H9 (cell line): ENCODE results near the gene ERC1. TPM values are rescaled to one million over a fixed set of nuclear protein-coding genes. Genes with fewer than 3 reads are reported as not detected.

Experiments
- DNase-seq: peaks from one replicate; pipeline ENCODE4 v3.0.0-alpha.2; 2017
- H2AFZ ChIP-seq: one replicate; pipeline ENCODE4 v1.6.1; 2013; ENCODE audit warnings: mild to moderate bottlenecking, low read length, control low read depth, moderate library complexity
- H2AK5ac ChIP-seq: 2 replicates; pipeline ENCODE4 v1.6.1; 2013; ENCODE audit warnings: low read length, control low read depth, mixed read lengths; ENCODE audit not compliant: insufficient read length
- H2BK120ac ChIP-seq: one replicate; pipeline ENCODE4 v1.6.1; 2013; ENCODE audit warnings: low read depth, mild to moderate bottlenecking, low read length, control low read depth, inconsistent platforms; ENCODE audit not compliant: poor library complexity, severe bottlenecking
- H2BK12ac ChIP-seq: 2 replicates; pipeline ENCODE4 v1.6.1; 2013; ENCODE audit warnings: low read length, control low read depth, mixed read lengths, low read depth; ENCODE audit not compliant: insufficient read length
- H2BK15ac ChIP-seq: 2 replicates; pipeline ENCODE4 v1.6.1; 2013; ENCODE audit warnings: low read depth, low read length, control low read depth
- H2BK20ac ChIP-seq: one replicate; pipeline ENCODE4 v1.6.1; 2013; ENCODE audit warnings: low read depth, mild to moderate bottlenecking, low read length, control low read depth, inconsistent platforms; ENCODE audit not compliant: poor library complexity, severe bottlenecking
- H2BK5ac ChIP-seq: 2 replicates; pipeline ENCODE4 v1.6.1; 2013; ENCODE audit warnings: low read length, control low read depth, mixed read lengths; ENCODE audit not compliant: insufficient read length
- H3K14ac ChIP-seq: 2 replicates; pipeline ENCODE4 v1.6.1; 2013; ENCODE audit warnings: low read length, control low read depth; ENCODE audit not compliant: insufficient read depth
- H3K18ac ChIP-seq: 2 replicates; pipeline ENCODE4 v1.6.1; 2013; ENCODE audit warnings: low read depth, mild to moderate bottlenecking, mixed read lengths, low read length, control low read depth; ENCODE audit not compliant: insufficient read length
- H3K23ac ChIP-seq: 2 replicates; pipeline ENCODE4 v1.6.1; 2013; ENCODE audit warnings: low read length, control low read depth, mixed read lengths, low read depth; ENCODE audit not compliant: insufficient read length
- H3K23me2 ChIP-seq: 2 replicates; pipeline ENCODE4 v1.6.1; 2013; ENCODE audit warnings: low read depth, mild to moderate bottlenecking, mixed read lengths, low read length, control low read depth; ENCODE audit not compliant: insufficient read length, poor library complexity, severe bottlenecking
- H3K27ac ChIP-seq: 2 replicates; pipeline ENCODE4 v1.5.1; 2013; ENCODE audit warnings: low read length, control low read depth, mixed read lengths, low read depth; ENCODE audit not compliant: insufficient read length
- H3K27me3 ChIP-seq: 2 replicates; pipeline ENCODE4 v1.6.1; 2013; ENCODE audit warnings: low read length, control low read depth, inconsistent platforms; ENCODE audit not compliant: insufficient read depth
- H3K4ac ChIP-seq: 2 replicates; pipeline ENCODE4 v1.6.1; 2013; ENCODE audit warnings: low read depth, mild to moderate bottlenecking, control low read depth, inconsistent platforms, low read length, moderate library complexity
- H3K4me1 ChIP-seq: 2 replicates; pipeline ENCODE4 v1.6.1; 2013; ENCODE audit warnings: low read length, control low read depth, inconsistent platforms; ENCODE audit not compliant: insufficient read depth
- H3K4me2 ChIP-seq: 2 replicates; pipeline ENCODE4 v1.6.1; 2013; ENCODE audit warnings: low read length, control low read depth, mixed read lengths; ENCODE audit not compliant: insufficient read length, insufficient read depth
- H3K56ac ChIP-seq: 2 replicates; pipeline ENCODE4 v1.6.1; 2013; ENCODE audit warnings: low read depth, mild to moderate bottlenecking, mixed read lengths, low read length, control low read depth; ENCODE audit not compliant: insufficient read length
- H3K79me1 ChIP-seq: 2 replicates; pipeline ENCODE4 v1.6.1; 2013; ENCODE audit warnings: low read depth, mild to moderate bottlenecking, moderate library complexity, low read length, control low read depth, inconsistent platforms; ENCODE audit not compliant: insufficient read depth, poor library complexity, severe bottlenecking
- H3K79me2 ChIP-seq: 2 replicates; pipeline ENCODE4 v1.6.1; 2013; ENCODE audit warnings: low read length, control low read depth, inconsistent platforms; ENCODE audit not compliant: insufficient read depth
- H3K9ac ChIP-seq: 2 replicates; pipeline ENCODE4 v1.6.1; 2013; ENCODE audit warnings: low read length, control low read depth, mixed read lengths; ENCODE audit not compliant: insufficient read length; ENCODE audit errors: extremely low read depth
- H3K9me3 ChIP-seq: one replicate; pipeline ENCODE4 v1.6.1; 2013; ENCODE audit warnings: low read depth, low read length, inconsistent platforms; ENCODE audit not compliant: control insufficient read depth
- H3T11ph ChIP-seq: one replicate; pipeline ENCODE4 v1.6.1; 2013; ENCODE audit warnings: mild to moderate bottlenecking, low read length, control low read depth, inconsistent platforms
- H4K20me1 ChIP-seq: one replicate; pipeline ENCODE4 v1.6.1; 2013; ENCODE audit not compliant: control insufficient read depth, insufficient read length, insufficient read depth
- H4K5ac ChIP-seq: 2 replicates; pipeline ENCODE4 v1.6.1; 2013; ENCODE audit warnings: low read depth, mild to moderate bottlenecking, mixed read lengths, low read length, control low read depth; ENCODE audit not compliant: insufficient read length
- H4K8ac ChIP-seq: replicated peaks from 2 replicates; pipeline ENCODE4 v1.6.1; 2013; ENCODE audit warnings: low read length, control low read depth, mixed read lengths, low read depth; ENCODE audit not compliant: insufficient read length
- H4K91ac ChIP-seq: 2 replicates; pipeline ENCODE4 v1.6.1; 2013; ENCODE audit warnings: low read depth, mild to moderate bottlenecking, moderate library complexity, mixed read lengths, low read length, control low read depth; ENCODE audit not compliant: insufficient read length
- H3K27ac Mint-ChIP-seq, 3 experiments: 2 replicates in 2 of 3; 3 replicates in 1 of 3; pipeline ENCODE4 v1.8.0; 2020 to 2021; ENCODE audit warnings: mixed read lengths in 3 of 3, mild to moderate bottlenecking in 1 of 3, moderate library complexity in 1 of 3
- H3K27me3 Mint-ChIP-seq: 2 replicates; pipeline ENCODE4 v1.8.0; 2021; ENCODE audit warnings: low read depth, mild to moderate bottlenecking, moderate library complexity, mixed read lengths
- H3K36me3 Mint-ChIP-seq, 3 experiments: 2 replicates in 2 of 3; 3 replicates in 1 of 3; pipeline ENCODE4 v1.8.0; 2020 to 2021; ENCODE audit warnings: low read depth in 3 of 3, mixed read lengths in 3 of 3; ENCODE audit not compliant: insufficient read depth in 1 of 3
- H3K4me1 Mint-ChIP-seq, 2 experiments: 2 replicates each; pipeline ENCODE4 v1.8.0; 2020; ENCODE audit warnings: mixed read lengths in 2 of 2
- H3K4me3 Mint-ChIP-seq, 2 experiments: 2 replicates in 1 of 2; 3 replicates in 1 of 2; pipeline ENCODE4 v1.8.0; 2020 to 2021; ENCODE audit warnings: mild to moderate bottlenecking in 2 of 2, mixed read lengths in 2 of 2, moderate library complexity in 1 of 2
- H3K9me3 Mint-ChIP-seq, 2 experiments: 2 replicates in 1 of 2; 3 replicates in 1 of 2; pipeline ENCODE4 v1.8.0; 2020; ENCODE audit warnings: mild to moderate bottlenecking in 2 of 2, mixed read lengths in 2 of 2, moderate library complexity in 1 of 2
- CTCF ChIP-seq: fragments of 200-600 bp; sonication (generic); conservative IDR thresholded peaks from 3 replicates; pipeline ENCODE4 v1.8.0; 2021; ENCODE audit warnings: antibody characterized with exemption, mild to moderate bottlenecking
- WGBS: extraction: QIAGEN DNeasy Blood & Tissue Kit; methylation state at CpG from one replicate; pipeline ENCODE4 v1.1.7; 2013; ENCODE audit warnings: missing lambda C conversion rate, low lambda C conversion rate, mixed read lengths; ENCODE audit not compliant: insufficient read length; ENCODE audit errors: extremely low coverage; 5-methylcytosine and 5-hydroxymethylcytosine counted together
- total RNA-seq: library from RNA; stranded (reverse); gene quantifications from 2 replicates; pipeline ENCODE4 v1.2.1, GENCODE V29; 2021

ERC1 gene
- total RNA-seq, 1 experiment from 2014 or later: 51.2 TPM

DNA sequence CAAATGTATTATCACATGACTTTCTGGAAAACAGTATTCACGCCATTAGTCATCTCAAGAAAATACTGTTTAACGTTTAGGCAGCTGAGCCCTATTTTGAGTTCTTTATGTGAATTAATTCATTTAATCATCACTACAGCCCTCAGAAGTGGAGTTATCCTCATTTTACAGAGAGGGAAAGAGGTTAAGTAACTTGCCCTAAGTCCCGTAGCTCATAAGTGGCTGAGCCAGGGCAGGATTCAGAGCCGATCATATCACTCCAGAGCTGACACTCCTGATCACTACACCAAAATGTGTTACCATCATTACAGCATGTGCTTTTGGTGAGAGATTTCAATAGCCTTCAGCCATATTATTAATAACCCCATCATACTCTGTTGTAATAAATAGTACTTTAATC, 392.7 kb downstream of the ERC1 start:
- WGBS: no CpG with 5 or more reads among the region's 4 CpGs
- Histone ChIP-seq H4K91ac (no peak overlapping the region), H3K4ac (no peak overlapping the region), H3K27ac (no peak overlapping the region), H2BK20ac (no peak overlapping the region), H2AFZ (no peak overlapping the region), H3K56ac (no peak overlapping the region), H3T11ph (no peak overlapping the region), H2BK15ac (no peak overlapping the region), H2BK120ac (no peak overlapping the region), H3K79me1 (no peaks in the 10 kb centered on the region), H3K23me2 (no peaks in the 10 kb centered on the region), H3K14ac (no peak overlapping the region), H3K9ac (no peak overlapping the region), H4K8ac (no peak overlapping the region), H3K9me3 (no peaks in the 10 kb centered on the region), H3K4me2 (no peak overlapping the region), H2AK5ac (no peak overlapping the region), H3K79me2 (no peaks in the 10 kb centered on the region), H2BK12ac (no peak overlapping the region), H3K4me1 (no peaks in the 10 kb centered on the region), H4K5ac (no peak overlapping the region), H3K23ac (no peak overlapping the region), H4K20me1 (no peaks in the 10 kb centered on the region), H2BK5ac (no peak overlapping the region), H3K27me3 (no peaks in the 10 kb centered on the region), H3K18ac (no peak overlapping the region)
- H3K27me3 Mint-ChIP-seq: no peaks in the 10 kb centered on the region
- TF ChIP-seq CTCF: no peak
- H3K27ac Mint-ChIP-seq: no peak overlapping the region
- no peak overlapping the region for H3K4me3 Mint-ChIP-seq
- H3K36me3 Mint-ChIP-seq: peaks cover 15 to 22% (median 16%) of the 10 kb centered on the region in 3 experiments
- H3K4me1 Mint-ChIP-seq: peaks cover 15 to 17% of the 10 kb centered on the region in 2 experiments
- peaks cover 15 to 24% of the 10 kb centered on the region in 2 experiments for H3K9me3 Mint-ChIP-seq
- DNase-seq: no peak
